Measurements from ENCODE around the gene ADGRD1.

Gene ADGRD1

GRCh38 chr12:131090274-131091210 lies 136.8 kb downstream of the ADGRD1 start:
- DNase-seq (ENCODE audit: low read depth): no peak

GRCh38 chr12:131091413-131091975 lies 137.8 kb downstream of the ADGRD1 start:
- no peak for DNase-seq (ENCODE audit: low read depth)

- no peak for DNase-seq (ENCODE audit: low read depth)
Measured at GRCh38 chr12:131091976-131092691, 138.4 kb downstream of the ADGRD1 start.

- DNase-seq (ENCODE audit: low read depth): no peak
Measured at GRCh38 chr12:131092901-131093603, 139.3 kb downstream of the ADGRD1 start.

- no peak for DNase-seq (ENCODE audit: low read depth)
Measured at GRCh38 chr12:131093604-131093955, 139.9 kb downstream of the ADGRD1 start.

- DNase-seq (ENCODE audit: low read depth): no peak
Measured at GRCh38 chr12:131093971-131094830, 140.5 kb downstream of the ADGRD1 start.

GRCh38 chr12:131094831-131095805 lies 141.4 kb downstream of the ADGRD1 start:
- no peak for DNase-seq (ENCODE audit: low read depth)

- DNase-seq (ENCODE audit: low read depth): no peak
Measured at GRCh38 chr12:131095826-131096680, 142.3 kb downstream of the ADGRD1 start.

- no peak for DNase-seq (ENCODE audit: low read depth)
Measured at GRCh38 chr12:131096681-131097181, 143.0 kb downstream of the ADGRD1 start.

- no peak for DNase-seq (ENCODE audit: low read depth)
Measured at GRCh38 chr12:131097202-131098177, 143.8 kb downstream of the ADGRD1 start.

GRCh38 chr12:131098178-131098981 lies 144.7 kb downstream of the ADGRD1 start:
- no peak for DNase-seq (ENCODE audit: low read depth)

GRCh38 chr12:131100031-131100674 lies 146.4 kb downstream of the ADGRD1 start:
- no peak for DNase-seq (ENCODE audit: low read depth)

- DNase-seq (ENCODE audit: low read depth): no peak
Measured at GRCh38 chr12:131101006-131101405, 147.3 kb downstream of the ADGRD1 start.

- DNase-seq (ENCODE audit: low read depth): no peak
Measured at GRCh38 chr12:131101703-131102492, 148.2 kb downstream of the ADGRD1 start.

- DNase-seq (ENCODE audit: low read depth): no peak
Measured at GRCh38 chr12:131102493-131102931, 148.8 kb downstream of the ADGRD1 start.

Data from fibroblast of gingiva (primary cell).